ENCODE results near the gene GRM8.

The GRM8 gene

DNA sequence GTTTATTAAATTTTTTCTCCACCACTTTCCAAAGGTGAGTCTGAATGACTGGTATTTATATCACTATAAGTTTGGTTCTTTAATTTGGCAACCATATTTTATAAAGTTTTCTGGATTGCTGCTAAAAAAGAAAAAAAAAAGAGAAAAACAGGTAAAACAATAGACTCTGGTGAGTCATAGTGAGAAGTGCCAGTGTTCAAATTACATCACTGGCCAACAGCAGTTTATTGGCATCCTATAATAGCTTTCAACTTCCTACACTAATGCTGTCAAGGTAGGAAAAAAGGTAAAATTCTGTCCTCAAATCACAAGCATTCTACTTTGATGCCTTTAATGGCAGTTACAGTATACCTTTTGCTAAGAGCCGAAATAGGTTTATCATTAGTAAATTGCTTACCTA, 808.8 kb downstream of the GRM8 start:
- no peak overlapping the region for H3K27ac ChIP-seq
- TF ChIP-seq CTCF (conservative IDR thresholded peaks at IDR 0.05) (no peak), ZFX (IDR thresholded peaks at IDR 0.05) (no peak)

- TF ChIP-seq ZFX (IDR thresholded peaks at IDR 0.05): no peak
- TF ChIP-seq CTCF (conservative IDR thresholded peaks at IDR 0.05): no peak
- no peak overlapping the region for H3K27ac ChIP-seq
Measured at GRCh38 chr7:126442908-126443307, 809.8 kb downstream of the GRM8 start.

DNA sequence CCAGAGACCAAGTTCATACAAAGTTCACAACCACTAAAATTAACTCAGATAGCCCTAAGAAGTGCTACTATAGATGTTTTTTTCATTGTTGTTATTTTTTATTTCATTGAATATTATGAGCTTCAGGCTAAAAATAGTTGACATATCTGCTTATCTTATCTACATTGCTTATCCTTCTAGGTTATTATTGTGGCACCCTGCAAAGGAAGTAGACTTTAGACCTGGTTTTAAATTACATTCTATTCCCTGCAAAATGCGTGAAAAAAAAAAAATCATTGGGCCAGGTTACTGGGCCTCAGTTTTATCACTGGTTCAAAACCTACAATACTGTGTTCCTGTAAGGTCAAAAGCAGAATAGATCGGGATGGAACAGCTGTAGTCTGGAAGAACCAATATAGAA, 811.0 kb downstream of the GRM8 start:
- no peak overlapping the region for H3K27ac ChIP-seq
- no peak for TF ChIP-seq CTCF (conservative IDR thresholded peaks at IDR 0.05)
- TF ChIP-seq ZFX (IDR thresholded peaks at IDR 0.05): no peak

GRCh38 chr7:126440542-126440941, 812.2 kb downstream of the GRM8 start:
- TF ChIP-seq ZFX (IDR thresholded peaks at IDR 0.05) (no peak), CTCF (conservative IDR thresholded peaks at IDR 0.05) (no peak)

DNA sequence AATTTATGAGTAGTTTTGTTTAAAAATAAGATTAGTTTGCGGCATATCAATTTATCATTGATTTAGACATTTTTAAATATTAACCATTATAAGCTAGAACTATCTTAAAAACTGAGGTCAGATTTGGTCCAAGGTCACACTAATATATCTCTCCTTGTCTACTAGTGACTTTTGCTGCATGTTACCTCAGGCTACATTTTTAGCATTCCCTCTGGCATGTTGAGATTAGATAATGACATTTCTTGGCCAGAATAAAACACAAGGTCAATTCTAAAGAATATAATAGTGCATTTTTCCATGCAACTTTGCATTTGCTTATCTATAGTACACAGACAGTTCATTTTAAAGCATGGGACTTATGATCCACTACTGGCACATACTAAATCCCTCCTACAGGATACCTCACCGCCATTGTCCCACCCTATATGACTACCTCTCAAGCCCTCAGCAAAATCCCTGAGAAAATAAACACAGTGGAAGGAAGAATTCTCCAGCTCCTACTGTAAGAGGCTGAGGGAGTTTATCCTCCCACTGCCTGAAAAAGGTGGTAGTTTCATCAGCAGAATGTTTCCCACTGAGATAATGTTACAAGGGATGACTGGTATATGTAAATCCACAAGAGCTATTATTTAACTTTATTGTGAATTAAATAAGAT, 816.4 kb downstream of the GRM8 start:
- no peak for TF ChIP-seq ZFX (IDR thresholded peaks at IDR 0.05)
- no peak for TF ChIP-seq CTCF (conservative IDR thresholded peaks at IDR 0.05)
- H3K27ac ChIP-seq: no peak overlapping the region

More at GRCh38 chr7:126440542-126440941, 812.2 kb downstream of the GRM8 start:
- H3K27ac ChIP-seq: no peak overlapping the region

- H3K27ac ChIP-seq: no peak overlapping the region
- TF ChIP-seq ZFX (IDR thresholded peaks at IDR 0.05): no peak
- no peak for TF ChIP-seq CTCF (conservative IDR thresholded peaks at IDR 0.05)
Measured at GRCh38 chr7:126426652-126427051, 826.1 kb downstream of the GRM8 start.

DNA sequence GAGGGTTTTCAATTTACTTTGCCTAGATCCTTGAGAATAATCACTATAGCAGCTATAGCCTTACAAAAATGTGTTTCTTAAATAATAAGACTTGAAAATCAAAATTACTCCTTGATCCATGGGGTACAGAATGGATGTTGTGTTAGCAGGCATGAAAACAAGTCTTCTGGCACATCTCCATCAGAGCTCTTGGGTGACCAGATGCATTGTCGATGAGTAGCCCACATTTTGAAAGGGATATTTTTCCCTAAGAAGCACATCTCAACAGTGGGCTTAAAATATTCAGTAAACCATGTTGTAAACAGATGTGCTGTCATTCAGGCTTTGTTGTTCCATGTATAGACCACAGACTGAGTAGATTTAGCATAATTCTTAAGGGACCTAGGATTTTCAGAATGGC, 827.8 kb downstream of the GRM8 start:
- no peak overlapping the region for H3K27ac ChIP-seq
- TF ChIP-seq ZFX (IDR thresholded peaks at IDR 0.05): no peak
- no peak for TF ChIP-seq CTCF (conservative IDR thresholded peaks at IDR 0.05)
